IMR-90 (cell line): ENCODE measurements around the gene MED12L. TPM values are rescaled to one million over a fixed set of nuclear protein-coding genes. Genes with fewer than 3 reads are reported as not detected.
A peak's percentile ranks its signal among the peaks of the same experiment; 100 is the strongest.

Experiments
- ATAC-seq: fragments of 200-7000 bp; cut with Tn5 transposase; 2 replicates; pipeline ENCODE4 v1.9.1; 2020; ENCODE audit warnings: low read depth, mild to moderate bottlenecking, moderate library complexity
- BruUV-seq: library from RNA; stranded (reverse); fragments of 400-500 nt; replicated peaks from 2 replicates; lab custom pipeline; 2021; lab: Mats Ljungman, UMichigan
- CTCF ChIA-PET: fragments of 300-600 bp; formaldehyde crosslinking; extraction: SDS; loops from one replicate; lab custom pipeline; 2021; ENCODE audit warnings: antibody characterized with exemption; lab: Yijun Ruan, JAX
- POLR2A ChIA-PET: fragments of 300-600 bp; sonication (Branson Sonifier 250); formaldehyde crosslinking; loops from one replicate; lab custom pipeline; 2022; ENCODE audit warnings: antibody characterized with exemption; ENCODE audit not compliant: unreplicated experiment; lab: Charles Lee
- DNase-seq: peaks from one replicate; pipeline ENCODE4 v3.0.0; 2013
- H2AFZ ChIP-seq: replicated peaks from 2 replicates; pipeline ENCODE3; 2013; ENCODE audit warnings: low read length, mild to moderate bottlenecking; ENCODE audit not compliant: poor library complexity
- H2AK5ac ChIP-seq: 2 replicates; pipeline ENCODE4 v1.6.1; 2013; ENCODE audit warnings: low read depth, low read length, inconsistent platforms
- H2AK9ac ChIP-seq: replicated peaks from 2 replicates; pipeline ENCODE3; 2013; ENCODE audit warnings: mild to moderate bottlenecking, low read depth, low read length, moderate library complexity; ENCODE audit not compliant: poor library complexity
- H2BK120ac ChIP-seq: 2 replicates; pipeline ENCODE4 v1.6.1; 2013; ENCODE audit warnings: low read depth, low read length, inconsistent platforms
- H2BK15ac ChIP-seq: 3 replicates; pipeline ENCODE4 v1.6.1; 2013; ENCODE audit warnings: low read depth, low read length, inconsistent platforms
- H2BK20ac ChIP-seq: 2 replicates; pipeline ENCODE4 v1.6.1; 2013; ENCODE audit warnings: low read depth, mild to moderate bottlenecking, inconsistent platforms, low read length, moderate library complexity
- H2BK5ac ChIP-seq: 2 replicates; pipeline ENCODE4 v1.6.1; 2013; ENCODE audit warnings: mild to moderate bottlenecking, low read depth, low read length, inconsistent platforms; ENCODE audit not compliant: poor library complexity, severe bottlenecking
- H3K14ac ChIP-seq: replicated peaks from 2 replicates; pipeline ENCODE4 v1.6.1; 2013; ENCODE audit warnings: low read depth, low read length, inconsistent platforms
- H3K18ac ChIP-seq: 2 replicates; pipeline ENCODE4 v1.6.1; 2013; ENCODE audit warnings: low read depth, low read length, control low read depth
- H3K23ac ChIP-seq: 2 replicates; pipeline ENCODE4 v1.6.1; 2013; ENCODE audit warnings: low read depth, low read length, inconsistent platforms
- H3K27ac ChIP-seq: 2 replicates; pipeline ENCODE4 v1.5.1; 2013; ENCODE audit warnings: mild to moderate bottlenecking, control low read depth, low read length; ENCODE audit not compliant: insufficient read depth
- H3K27me3 ChIP-seq: 2 replicates; pipeline ENCODE4 v1.6.1; 2013; ENCODE audit warnings: low read length; ENCODE audit not compliant: control insufficient read depth, insufficient read depth
- H3K36me3 ChIP-seq: 2 replicates; pipeline ENCODE4 v1.6.1; 2013; ENCODE audit warnings: low read length, mixed read lengths; ENCODE audit not compliant: control insufficient read depth, insufficient read depth
- H3K4ac ChIP-seq: 2 replicates; pipeline ENCODE4 v1.6.1; 2013; ENCODE audit warnings: low read depth, low read length, inconsistent platforms
- H3K4me1 ChIP-seq: 2 replicates; pipeline ENCODE4 v1.6.1; 2013; ENCODE audit warnings: low read length, mixed read lengths; ENCODE audit not compliant: control insufficient read depth, insufficient read depth
- H3K4me2 ChIP-seq: 2 replicates; pipeline ENCODE4 v1.6.1; 2013; ENCODE audit warnings: low read depth, mild to moderate bottlenecking, control low read depth, low read length, moderate library complexity
- H3K4me3 ChIP-seq: 2 replicates; pipeline ENCODE4 v1.5.1; 2013; ENCODE audit warnings: low read depth, mild to moderate bottlenecking, control low read depth, low read length, moderate library complexity; ENCODE audit not compliant: insufficient read depth
- H3K56ac ChIP-seq: 2 replicates; pipeline ENCODE4 v1.6.1; 2013; ENCODE audit warnings: low read length, inconsistent platforms; ENCODE audit not compliant: insufficient read depth; ENCODE audit errors: extremely low read depth
- H3K79me1 ChIP-seq, 2 experiments: 2 replicates each; pipeline ENCODE4 v1.6.1; 2013; ENCODE audit warnings: low read length in 2 of 2, inconsistent platforms in 1 of 2, low read depth in 1 of 2
- H3K9ac ChIP-seq: 2 replicates; pipeline ENCODE4 v1.6.1; 2013; ENCODE audit warnings: low read depth, low read length, control low read depth
- H3K9me1 ChIP-seq: 2 replicates; pipeline ENCODE4 v1.6.1; 2013; ENCODE audit warnings: low read length, inconsistent platforms; ENCODE audit not compliant: insufficient read depth
- H3K9me3 ChIP-seq: 2 replicates; pipeline ENCODE4 v1.6.1; 2013; ENCODE audit warnings: low read length; ENCODE audit not compliant: control insufficient read depth, insufficient read depth
- H4K20me1 ChIP-seq: 2 replicates; pipeline ENCODE4 v1.6.1; 2013; ENCODE audit warnings: low read length, inconsistent platforms; ENCODE audit not compliant: insufficient read depth
- H4K5ac ChIP-seq: 2 replicates; pipeline ENCODE4 v1.6.1; 2013; ENCODE audit warnings: mild to moderate bottlenecking, low read depth, low read length, control low read depth
- H4K8ac ChIP-seq, 2 experiments: 2 replicates each; pipeline ENCODE4 v1.6.1; 2013; ENCODE audit warnings: low read depth in 2 of 2, low read length in 2 of 2, control low read depth in 1 of 2, inconsistent platforms in 1 of 2
- H4K91ac ChIP-seq: 2 replicates; pipeline ENCODE4 v1.6.1; 2013; ENCODE audit warnings: low read depth, low read length, inconsistent platforms; ENCODE audit not compliant: insufficient read depth
- BHLHE40 ChIP-seq: fragments of 150-350 bp; IDR thresholded peaks from 2 replicates; pipeline ENCODE4 v1.6.1; 2016; ENCODE audit warnings: mild to moderate bottlenecking, low read depth, low read length
- CEBPB ChIP-seq: IDR thresholded peaks from 2 replicates; pipeline ENCODE4 v1.6.1; 2012; ENCODE audit warnings: low read depth, low read length, improper control_type of control experiment
- CHD1 ChIP-seq: IDR thresholded peaks from 2 replicates; pipeline ENCODE4 v1.6.1; 2012; ENCODE audit warnings: low read depth, low read length, improper control_type of control experiment
- CTCF ChIP-seq: conservative IDR thresholded peaks from 2 replicates; pipeline ENCODE4 v1.5.1; 2012; ENCODE audit warnings: mild to moderate bottlenecking, low read depth, low read length, improper control_type of control experiment
- ELK1 ChIP-seq: fragments of 150-350 bp; IDR thresholded peaks from 2 replicates; pipeline ENCODE4 v1.6.1; 2016; ENCODE audit warnings: low read depth, mild to moderate bottlenecking, low read length, moderate library complexity, borderline replicate concordance
- FOS ChIP-seq: fragments of 150-350 bp; IDR thresholded peaks from 2 replicates; pipeline ENCODE4 v1.6.1; 2016; ENCODE audit warnings: low read depth, low read length
- MAFK ChIP-seq: IDR thresholded peaks from 2 replicates; pipeline ENCODE4 v1.6.1; 2012; ENCODE audit warnings: low read depth, low read length, improper control_type of control experiment
- MAZ ChIP-seq: IDR thresholded peaks from 2 replicates; pipeline ENCODE4 v1.6.1; 2012; ENCODE audit warnings: low read depth, mild to moderate bottlenecking, low read length, improper control_type of control experiment, moderate library complexity, borderline replicate concordance
- MXI1 ChIP-seq: IDR thresholded peaks from 2 replicates; pipeline ENCODE4 v1.6.1; 2012; ENCODE audit warnings: low read depth, mild to moderate bottlenecking, low read length, moderate library complexity, borderline replicate concordance
- NFE2L2 ChIP-seq: fragments of 150-350 bp; IDR thresholded peaks from 2 replicates; pipeline ENCODE4 v1.6.1; 2016; ENCODE audit warnings: low read depth, mild to moderate bottlenecking, low read length
- POLR2A ChIP-seq: IDR thresholded peaks from 2 replicates; pipeline ENCODE4 v1.6.1; 2012; ENCODE audit warnings: mild to moderate bottlenecking, low read depth, low read length
- RAD21 ChIP-seq: IDR thresholded peaks from 2 replicates; pipeline ENCODE4 v1.6.1; 2012; ENCODE audit warnings: low read length, improper control_type of control experiment
- RCOR1 ChIP-seq: IDR thresholded peaks from 2 replicates; pipeline ENCODE4 v1.6.1; 2012; ENCODE audit warnings: mild to moderate bottlenecking, low read length, improper control_type of control experiment; ENCODE audit not compliant: insufficient replicate concordance
- RFX5 ChIP-seq: IDR thresholded peaks from 2 replicates; pipeline ENCODE4 v1.8.0; 2012; ENCODE audit warnings: low read depth, mild to moderate bottlenecking, low read length, moderate library complexity
- SMC3 ChIP-seq: fragments of 150-350 bp; IDR thresholded peaks from 2 replicates; pipeline ENCODE4 v1.6.1; 2016; ENCODE audit warnings: low read depth, mild to moderate bottlenecking, antibody characterized with exemption, low read length, moderate library complexity
- WGBS, 2 experiments: methylation state at CpG; one replicate each; pipeline versions ENCODE4 v1.1.5 to v1.1.7; 2013; ENCODE audit warnings: missing lambda C conversion rate in 2 of 2; ENCODE audit not compliant: insufficient read length in 1 of 2; ENCODE audit errors: extremely low coverage in 2 of 2; 5-methylcytosine and 5-hydroxymethylcytosine counted together
- dilution Hi-C: fragments of 300-500 bp; cut with HindIII; formaldehyde crosslinking; loops from one replicate; pipeline ENCODE4 v1.14.3; 2018; ENCODE audit warnings: low sequenced_read_pairs; ENCODE audit not compliant: unreplicated experiment
- in situ Hi-C: fragments of 300-500 bp; cut with MboI; formaldehyde crosslinking; loops from 3 replicates; pipeline ENCODE4 v1.14.3; 2019; ENCODE audit warnings: low sequenced_read_pairs, inconsistent platforms, mixed read lengths
- intact Hi-C: fragments of 100-400 bp; cut with micrococcal nuclease; formaldehyde crosslinking; loops from 2 replicates; pipeline ENCODE4 v1.10.0; 2022
- polyA plus RNA-seq, 3 experiments: library from polyadenylated mRNA; depleted of rRNA; stranded (reverse); fragments of >200 nt; gene quantifications; 2 replicates each; pipeline ENCODE4 v1.2.3, GENCODE V29; 2012; ENCODE audit warnings: low replicate concordance in 1 of 3
- total RNA-seq: library from RNA; depleted of rRNA; stranded (reverse); fragments of >200 nt; gene quantifications from 2 replicates; pipeline ENCODE4 v1.2.3, GENCODE V29; 2012
- TF ChIP-seq, protein P1 (sequence below): fragments of 150-350 bp; IDR thresholded peaks from 2 replicates; pipeline ENCODE4 v1.6.1; 2017; ENCODE audit warnings: mild to moderate bottlenecking, antibody characterized with exemption, low read length, low read depth

Gene MED12L
- total and polyA plus RNA-seq, 2 of the 4 experiments (the other 2 are of a cell fraction) = 0.05 to 0.18 TPM

DNA sequence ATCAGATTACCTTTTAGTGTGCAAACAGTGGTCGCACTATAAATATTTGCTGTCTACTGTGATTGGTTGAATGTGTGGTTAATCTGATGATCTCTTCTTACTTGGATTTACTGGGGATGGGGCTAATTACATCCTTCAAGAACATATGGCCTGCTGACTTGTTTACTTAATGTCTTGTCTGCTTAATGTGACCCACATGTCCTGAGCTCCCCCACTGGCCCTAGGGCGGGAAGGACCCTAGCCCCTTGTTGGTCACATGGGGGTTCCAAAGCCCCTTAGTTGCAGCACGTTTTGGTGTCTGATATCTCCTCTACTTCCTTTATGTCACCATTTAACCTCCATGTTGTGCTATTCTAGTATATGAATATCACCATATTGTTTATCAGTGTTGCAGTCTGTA is 316.9 kb downstream of the MED12L start:
- peak overlapping the region in 1 of 2 experiments; percentile 56; a peak in 2 of 4 replicates for H4K8ac ChIP-seq
- CTCF ChIA-PET = no interaction called here

More for the DNA sequence above, 316.9 kb downstream of the MED12L start:
- in situ Hi-C loops = no loop called here
- Histone ChIP-seq H3K4me2 (no peak overlapping the region), H3K56ac (no peak overlapping the region), H3K4ac (peak overlapping the region; percentile 56), H4K91ac (peak overlapping the region; percentile 74; the same call in 1 of the 2 replicates), H3K23ac (no peak overlapping the region), H2AFZ (no peak overlapping the region), H3K27ac (no peak overlapping the region), H2BK15ac (peak overlapping the region; percentile 85; the same call in 1 of the 3 replicates), H3K18ac (peak overlapping the region; percentile 70; the same call in 1 of the 2 replicates), H3K9me3 (no peaks in the 10 kb centered on the region), H3K9ac (no peak overlapping the region), H2BK120ac (peak overlapping the region; percentile 60), H2BK5ac (peak overlapping the region; percentile 59), H3K36me3 (no peaks in the 10 kb centered on the region), H3K9me1 (no peaks in the 10 kb centered on the region), H2BK20ac (peak overlapping the region; percentile 88), H4K5ac (no peak overlapping the region), H3K79me1 (no peaks in the 10 kb centered on the region), H2AK5ac (no peak overlapping the region; the same call in 1 of the 2 replicates), H3K4me3 (no peak overlapping the region), H3K27me3 (no peaks in the 10 kb centered on the region), H2AK9ac (no peak overlapping the region), H3K4me1 (peaks cover 2% of the 10 kb centered on the region), H4K20me1 (no peaks in the 10 kb centered on the region), H3K14ac (no peak overlapping the region)
- dilution Hi-C loops = no loop called here
- WGBS, 2 experiments = no CpG with 5 or more reads among the region's 3 CpGs
- no peak for DNase-seq
- intact Hi-C loops = no loop called here
- POLR2A ChIA-PET = no interaction called here
- no peak for TF ChIP-seq RFX5
- TF ChIP-seq CHD1 = no peak
- TF ChIP-seq MXI1 = no peak
- no peak for TF ChIP-seq FOS
- TF ChIP-seq, protein P1, sequence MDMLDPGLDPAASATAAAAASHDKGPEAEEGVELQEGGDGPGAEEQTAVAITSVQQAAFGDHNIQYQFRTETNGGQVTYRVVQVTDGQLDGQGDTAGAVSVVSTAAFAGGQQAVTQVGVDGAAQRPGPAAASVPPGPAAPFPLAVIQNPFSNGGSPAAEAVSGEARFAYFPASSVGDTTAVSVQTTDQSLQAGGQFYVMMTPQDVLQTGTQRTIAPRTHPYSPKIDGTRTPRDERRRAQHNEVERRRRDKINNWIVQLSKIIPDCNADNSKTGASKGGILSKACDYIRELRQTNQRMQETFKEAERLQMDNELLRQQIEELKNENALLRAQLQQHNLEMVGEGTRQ = no peak
- no peak for TF ChIP-seq RCOR1
- no peak for TF ChIP-seq NFE2L2
- TF ChIP-seq CTCF = no peak
- TF ChIP-seq MAZ = no peak
- TF ChIP-seq ELK1 = no peak
- no peak for TF ChIP-seq SMC3
- TF ChIP-seq BHLHE40 = no peak
- TF ChIP-seq CEBPB = no peak
- TF ChIP-seq MAFK = no peak
- no peak for TF ChIP-seq POLR2A
- TF ChIP-seq RAD21 = no peak
- no TSS peak for BruUV-seq
- ATAC-seq = no peak
